ENCODE measurements around the gene GSG1L2. TPM values are rescaled to one million over a fixed set of nuclear protein-coding genes. Genes with fewer than 3 reads are reported as not detected.

The GSG1L2 gene
- total and polyA plus RNA-seq, 2 experiments from 2014 or later = not detected

GRCh38 chr17:9780552-9780951 is 41.3 kb downstream of the GSG1L2 start:
- H3K4me3 Mint-ChIP-seq = no peak overlapping the region
- no peaks in the 10 kb centered on the region for H3K27me3 ChIP-seq (ENCODE audit: insufficient read depth)

DNA sequence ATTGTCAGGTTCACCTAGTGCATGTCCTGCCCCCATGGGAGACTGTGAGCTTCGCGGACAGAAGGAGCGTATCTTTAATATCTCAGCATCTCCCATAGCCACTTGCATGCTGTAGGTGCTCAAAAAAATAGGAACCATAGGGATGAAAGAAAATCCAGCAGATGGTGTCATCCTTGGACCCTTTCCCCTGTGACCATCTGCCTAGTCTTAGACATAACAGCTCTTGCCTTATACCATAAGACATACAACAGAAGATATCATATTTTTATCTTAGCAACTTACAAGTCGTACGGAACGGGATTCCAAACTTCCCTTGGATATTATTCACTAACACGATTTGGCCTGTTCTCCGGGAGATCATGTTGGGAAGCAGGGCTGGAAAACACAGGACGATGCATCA is 45.0 kb downstream of the GSG1L2 start:
- H3K27ac ChIP-seq (ENCODE audit: low read depth) = no peak overlapping the region
- no peak overlapping the region for H3K4me3 ChIP-seq
- H3K27me3 Mint-ChIP-seq (ENCODE audit: insufficient read depth, low read depth, poor library complexity) = no peaks in the 10 kb centered on the region
- no peaks in the 10 kb centered on the region for H3F3A ChIP-seq (replicated peaks; ENCODE audit: low read depth)
- no peaks in the 10 kb centered on the region for H3K36me3 Mint-ChIP-seq (ENCODE audit: low read depth)
- no peak for ATAC-seq
- no peaks in the 10 kb centered on the region for H3K36me3 ChIP-seq (ENCODE audit: insufficient read depth)
- no peak overlapping the region for H2AFZ ChIP-seq
- TF ChIP-seq ETS1 (IDR thresholded peaks at IDR 0.05) (no peak), ZNF331 (CRISPR knock-in tag; IDR thresholded peaks at IDR 0.05; ENCODE audit: low read depth) (no peak), ZNF114 (CRISPR knock-in tag; IDR thresholded peaks at IDR 0.05) (no peak), JUNB (IDR thresholded peaks at IDR 0.05; ENCODE audit: unreplicated experiment) (no peak), STAT1 (IDR thresholded peaks at IDR 0.05; ENCODE audit: unreplicated experiment) (no peak), POLR2AphosphoS5 (IDR thresholded peaks at IDR 0.05; ENCODE audit: low read depth) (no peak), CREB1 (CRISPR knock-in tag; IDR thresholded peaks at IDR 0.05; ENCODE audit: low read depth) (no peak)
- TF ChIP-seq, protein P1, sequence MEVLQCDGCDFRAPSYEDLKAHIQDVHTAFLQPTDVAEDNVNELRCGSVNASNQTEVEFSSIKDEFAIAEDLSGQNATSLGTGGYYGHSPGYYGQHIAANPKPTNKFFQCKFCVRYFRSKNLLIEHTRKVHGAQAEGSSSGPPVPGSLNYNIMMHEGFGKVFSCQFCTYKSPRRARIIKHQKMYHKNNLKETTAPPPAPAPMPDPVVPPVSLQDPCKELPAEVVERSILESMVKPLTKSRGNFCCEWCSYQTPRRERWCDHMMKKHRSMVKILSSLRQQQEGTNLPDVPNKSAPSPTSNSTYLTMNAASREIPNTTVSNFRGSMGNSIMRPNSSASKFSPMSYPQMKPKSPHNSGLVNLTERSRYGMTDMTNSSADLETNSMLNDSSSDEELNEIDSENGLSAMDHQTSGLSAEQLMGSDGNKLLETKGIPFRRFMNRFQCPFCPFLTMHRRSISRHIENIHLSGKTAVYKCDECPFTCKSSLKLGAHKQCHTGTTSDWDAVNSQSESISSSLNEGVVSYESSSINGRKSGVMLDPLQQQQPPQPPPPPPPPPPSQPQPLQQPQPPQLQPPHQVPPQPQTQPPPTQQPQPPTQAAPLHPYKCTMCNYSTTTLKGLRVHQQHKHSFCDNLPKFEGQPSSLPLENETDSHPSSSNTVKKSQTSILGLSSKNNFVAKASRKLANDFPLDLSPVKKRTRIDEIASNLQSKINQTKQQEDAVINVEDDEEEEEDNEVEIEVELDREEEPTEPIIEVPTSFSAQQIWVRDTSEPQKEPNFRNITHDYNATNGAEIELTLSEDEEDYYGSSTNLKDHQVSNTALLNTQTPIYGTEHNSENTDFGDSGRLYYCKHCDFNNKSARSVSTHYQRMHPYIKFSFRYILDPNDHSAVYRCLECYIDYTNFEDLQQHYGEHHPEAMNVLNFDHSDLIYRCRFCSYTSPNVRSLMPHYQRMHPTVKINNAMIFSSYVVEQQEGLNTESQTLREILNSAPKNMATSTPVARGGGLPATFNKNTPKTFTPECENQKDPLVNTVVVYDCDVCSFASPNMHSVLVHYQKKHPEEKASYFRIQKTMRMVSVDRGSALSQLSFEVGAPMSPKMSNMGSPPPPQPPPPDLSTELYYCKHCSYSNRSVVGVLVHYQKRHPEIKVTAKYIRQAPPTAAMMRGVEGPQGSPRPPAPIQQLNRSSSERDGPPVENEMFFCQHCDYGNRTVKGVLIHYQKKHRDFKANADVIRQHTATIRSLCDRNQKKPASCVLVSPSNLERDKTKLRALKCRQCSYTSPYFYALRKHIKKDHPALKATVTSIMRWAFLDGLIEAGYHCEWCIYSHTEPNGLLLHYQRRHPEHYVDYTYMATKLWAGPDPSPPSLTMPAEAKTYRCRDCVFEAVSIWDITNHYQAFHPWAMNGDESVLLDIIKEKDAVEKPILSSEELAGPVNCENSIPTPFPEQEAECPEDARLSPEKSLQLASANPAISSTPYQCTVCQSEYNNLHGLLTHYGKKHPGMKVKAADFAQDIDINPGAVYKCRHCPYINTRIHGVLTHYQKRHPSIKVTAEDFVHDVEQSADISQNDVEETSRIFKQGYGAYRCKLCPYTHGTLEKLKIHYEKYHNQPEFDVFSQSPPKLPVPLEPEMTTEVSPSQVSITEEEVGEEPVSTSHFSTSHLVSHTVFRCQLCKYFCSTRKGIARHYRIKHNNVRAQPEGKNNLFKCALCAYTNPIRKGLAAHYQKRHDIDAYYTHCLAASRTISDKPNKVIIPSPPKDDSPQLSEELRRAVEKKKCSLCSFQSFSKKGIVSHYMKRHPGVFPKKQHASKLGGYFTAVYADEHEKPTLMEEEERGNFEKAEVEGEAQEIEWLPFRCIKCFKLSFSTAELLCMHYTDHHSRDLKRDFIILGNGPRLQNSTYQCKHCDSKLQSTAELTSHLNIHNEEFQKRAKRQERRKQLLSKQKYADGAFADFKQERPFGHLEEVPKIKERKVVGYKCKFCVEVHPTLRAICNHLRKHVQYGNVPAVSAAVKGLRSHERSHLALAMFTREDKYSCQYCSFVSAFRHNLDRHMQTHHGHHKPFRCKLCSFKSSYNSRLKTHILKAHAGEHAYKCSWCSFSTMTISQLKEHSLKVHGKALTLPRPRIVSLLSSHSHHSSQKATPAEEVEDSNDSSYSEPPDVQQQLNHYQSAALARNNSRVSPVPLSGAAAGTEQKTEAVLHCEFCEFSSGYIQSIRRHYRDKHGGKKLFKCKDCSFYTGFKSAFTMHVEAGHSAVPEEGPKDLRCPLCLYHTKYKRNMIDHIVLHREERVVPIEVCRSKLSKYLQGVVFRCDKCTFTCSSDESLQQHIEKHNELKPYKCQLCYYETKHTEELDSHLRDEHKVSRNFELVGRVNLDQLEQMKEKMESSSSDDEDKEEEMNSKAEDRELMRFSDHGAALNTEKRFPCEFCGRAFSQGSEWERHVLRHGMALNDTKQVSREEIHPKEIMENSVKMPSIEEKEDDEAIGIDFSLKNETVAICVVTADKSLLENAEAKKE (CRISPR knock-in tag; IDR thresholded peaks at IDR 0.05) = no peak
- DNase-seq (ENCODE audit: low spot score) = no peak
- H3K9me3 Mint-ChIP-seq = peaks cover 10% of the 10 kb centered on the region; the same call in 1 of the 3 replicates
- H3K4me1 ChIP-seq (ENCODE audit: insufficient read depth) = no peaks in the 10 kb centered on the region
- H3K27ac Mint-ChIP-seq = no peak overlapping the region
- H3K4me3 Mint-ChIP-seq = no peak overlapping the region
- no peak overlapping the region for H3K4me2 ChIP-seq
- no peaks in the 10 kb centered on the region for H4K20me1 ChIP-seq (replicated peaks; ENCODE audit: insufficient read depth)
- no peaks in the 10 kb centered on the region for H3K27me3 ChIP-seq (ENCODE audit: insufficient read depth)
- H3K4me1 Mint-ChIP-seq = peaks cover 4% of the 10 kb centered on the region; the same call in 2 of the 3 replicates
- no peaks in the 10 kb centered on the region for H3K79me2 ChIP-seq (replicated peaks; ENCODE audit: insufficient read depth)
- H3K9me2 ChIP-seq (ENCODE audit: insufficient read depth) = peaks cover 5% of the 10 kb centered on the region; the same call in 1 of the 2 replicates

More at GRCh38 chr17:9780552-9780951, 41.3 kb downstream of the GSG1L2 start:
- Histone ChIP-seq H3K4me2 (no peak overlapping the region), H3F3A (replicated peaks; ENCODE audit: low read depth) (no peaks in the 10 kb centered on the region), H3K9me2 (ENCODE audit: insufficient read depth) (peaks cover 5% of the 10 kb centered on the region; the same call in 1 of the 2 replicates), H3K4me3 (no peak overlapping the region), H3K4me1 (ENCODE audit: insufficient read depth) (no peaks in the 10 kb centered on the region), H3K27ac (ENCODE audit: low read depth) (no peak overlapping the region), H3K36me3 (ENCODE audit: insufficient read depth) (no peaks in the 10 kb centered on the region), H2AFZ (no peak overlapping the region), H3K79me2 (replicated peaks; ENCODE audit: insufficient read depth) (no peaks in the 10 kb centered on the region), H4K20me1 (replicated peaks; ENCODE audit: insufficient read depth) (no peaks in the 10 kb centered on the region)
- H3K9me3 Mint-ChIP-seq = peaks cover 7% of the 10 kb centered on the region; the same call in 1 of the 3 replicates
- no peak for ATAC-seq
- H3K27ac Mint-ChIP-seq = no peak overlapping the region
- TF ChIP-seq ZNF331 (CRISPR knock-in tag; IDR thresholded peaks at IDR 0.05; ENCODE audit: low read depth) = no peak
- no peak for TF ChIP-seq ETS1 (IDR thresholded peaks at IDR 0.05)
- no peak for TF ChIP-seq EZH2phosphoT487 (IDR thresholded peaks at IDR 0.05; ENCODE audit: unreplicated experiment)
- TF ChIP-seq EZH2 (IDR thresholded peaks at IDR 0.05; ENCODE audit: low read depth, unreplicated experiment) = no peak
- no peaks in the 10 kb centered on the region for H3K36me3 Mint-ChIP-seq (ENCODE audit: low read depth)
- no peaks in the 10 kb centered on the region for H3K27me3 Mint-ChIP-seq (ENCODE audit: insufficient read depth, low read depth, poor library complexity)
- peaks cover 4% of the 10 kb centered on the region; the same call in 2 of the 3 replicates for H3K4me1 Mint-ChIP-seq
- DNase-seq (ENCODE audit: low spot score) = no peak

Data from GM23338 (cell line).